H1 (cell line): Measurements from ENCODE around the gene SP1.

ENCODE experiments used
- ASH2L ChIP-seq: fragments of 200-600, 300-600 bp; sonication (generic); IDR thresholded peaks from one replicate; pipeline ENCODE4 v1.7.1; 2017; ENCODE audit warnings: low read length
- BCL11A ChIP-seq, 2 experiments: IDR thresholded peaks; one replicate each; pipeline ENCODE4 v1.6.1; 2011; ENCODE audit warnings: low read depth in 2 of 2, low read length in 2 of 2, mild to moderate bottlenecking in 2 of 2
- BRCA1 ChIP-seq: IDR thresholded peaks from 2 replicates; pipeline ENCODE4 v1.6.1; 2012; ENCODE audit warnings: low read depth, low read length, improper control_type of control experiment
- CEBPB ChIP-seq: IDR thresholded peaks from 2 replicates; pipeline ENCODE4 v1.6.1; 2012; ENCODE audit warnings: low read depth, low read length
- KDM1A ChIP-seq: fragments of 200-600, 300-600 bp; sonication (generic); IDR thresholded peaks from 2 replicates; pipeline ENCODE4 v1.7.1; 2016; ENCODE audit warnings: mild to moderate bottlenecking, low read length, borderline replicate concordance
- MAFK ChIP-seq: IDR thresholded peaks from 2 replicates; pipeline ENCODE4 v1.6.1; 2012; ENCODE audit warnings: low read depth, mild to moderate bottlenecking, improper control_type of control experiment, low read length
- RXRA ChIP-seq: IDR thresholded peaks from 2 replicates; pipeline ENCODE4 v1.6.1; 2011; ENCODE audit warnings: low read depth, mild to moderate bottlenecking, low read length, moderate library complexity; ENCODE audit not compliant: insufficient read depth
- SRF ChIP-seq: IDR thresholded peaks from 2 replicates; pipeline ENCODE4 v1.6.1; 2011; ENCODE audit warnings: mild to moderate bottlenecking, low read depth, low read length, moderate library complexity
- USF2 ChIP-seq: IDR thresholded peaks from 2 replicates; pipeline ENCODE4 v1.6.1; 2011; ENCODE audit warnings: low read length, improper control_type of control experiment
- TF ChIP-seq, protein P1 (sequence below), 3 experiments: IDR thresholded peaks; 1 replicate in 2 of 3; 2 replicates in 1 of 3; pipeline versions ENCODE4 v1.5.1 to v1.6.1; 2011; ENCODE audit warnings: low read length in 3 of 3, mild to moderate bottlenecking in 3 of 3, inconsistent platforms in 2 of 3, low read depth in 1 of 3, moderate library complexity in 1 of 3; ENCODE audit not compliant: insufficient read depth in 1 of 3; ENCODE audit errors: control extremely low read depth in 1 of 3
- TF ChIP-seq, protein P2 (sequence below): IDR thresholded peaks from 2 replicates; pipeline ENCODE4 v1.6.1; 2012; ENCODE audit warnings: low read length, inconsistent platforms

- TF ChIP-seq, protein P1, sequence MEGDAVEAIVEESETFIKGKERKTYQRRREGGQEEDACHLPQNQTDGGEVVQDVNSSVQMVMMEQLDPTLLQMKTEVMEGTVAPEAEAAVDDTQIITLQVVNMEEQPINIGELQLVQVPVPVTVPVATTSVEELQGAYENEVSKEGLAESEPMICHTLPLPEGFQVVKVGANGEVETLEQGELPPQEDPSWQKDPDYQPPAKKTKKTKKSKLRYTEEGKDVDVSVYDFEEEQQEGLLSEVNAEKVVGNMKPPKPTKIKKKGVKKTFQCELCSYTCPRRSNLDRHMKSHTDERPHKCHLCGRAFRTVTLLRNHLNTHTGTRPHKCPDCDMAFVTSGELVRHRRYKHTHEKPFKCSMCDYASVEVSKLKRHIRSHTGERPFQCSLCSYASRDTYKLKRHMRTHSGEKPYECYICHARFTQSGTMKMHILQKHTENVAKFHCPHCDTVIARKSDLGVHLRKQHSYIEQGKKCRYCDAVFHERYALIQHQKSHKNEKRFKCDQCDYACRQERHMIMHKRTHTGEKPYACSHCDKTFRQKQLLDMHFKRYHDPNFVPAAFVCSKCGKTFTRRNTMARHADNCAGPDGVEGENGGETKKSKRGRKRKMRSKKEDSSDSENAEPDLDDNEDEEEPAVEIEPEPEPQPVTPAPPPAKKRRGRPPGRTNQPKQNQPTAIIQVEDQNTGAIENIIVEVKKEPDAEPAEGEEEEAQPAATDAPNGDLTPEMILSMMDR (IDR thresholded peaks at IDR 0.05; ENCODE audit: control extremely low read depth in 1 of 3, insufficient read depth in 1 of 3, low read depth in 1 of 3, low read length in 3 of 3): no peak
- TF ChIP-seq RXRA: no peak
- no peak for TF ChIP-seq MAFK
- no peak for TF ChIP-seq BCL11A (IDR thresholded peaks at IDR 0.05; ENCODE audit: low read depth in 2 of 2, low read length in 2 of 2)
- TF ChIP-seq BRCA1: no peak
- TF ChIP-seq USF2: no peak
- TF ChIP-seq, protein P2, sequence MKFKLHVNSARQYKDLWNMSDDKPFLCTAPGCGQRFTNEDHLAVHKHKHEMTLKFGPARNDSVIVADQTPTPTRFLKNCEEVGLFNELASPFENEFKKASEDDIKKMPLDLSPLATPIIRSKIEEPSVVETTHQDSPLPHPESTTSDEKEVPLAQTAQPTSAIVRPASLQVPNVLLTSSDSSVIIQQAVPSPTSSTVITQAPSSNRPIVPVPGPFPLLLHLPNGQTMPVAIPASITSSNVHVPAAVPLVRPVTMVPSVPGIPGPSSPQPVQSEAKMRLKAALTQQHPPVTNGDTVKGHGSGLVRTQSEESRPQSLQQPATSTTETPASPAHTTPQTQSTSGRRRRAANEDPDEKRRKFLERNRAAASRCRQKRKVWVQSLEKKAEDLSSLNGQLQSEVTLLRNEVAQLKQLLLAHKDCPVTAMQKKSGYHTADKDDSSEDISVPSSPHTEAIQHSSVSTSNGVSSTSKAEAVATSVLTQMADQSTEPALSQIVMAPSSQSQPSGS: no peak
- no peak for TF ChIP-seq ASH2L
- no peak for TF ChIP-seq CEBPB
- no peak for TF ChIP-seq SRF
- TF ChIP-seq KDM1A: no peak
Measured at GRCh38 chr12:53330671-53331070, 49.3 kb upstream of the SP1 start.
